GM21515 (cell line): ENCODE results near the gene COL23A1.
"Not testable (repeated sequence)": the region's sequence is repeated elsewhere in the genome, so short reads cannot be mapped to it uniquely, and the experiment has no call there.

Experiments used
- ATAC-seq: cut with Tn5 transposase; IDR thresholded peaks from one replicate; pipeline ENCODE4 v1.9.1; 2021; ENCODE audit not compliant: unreplicated experiment

Gene COL23A1

GRCh38 chr5:178589180-178590140 is 733 bp downstream of the COL23A1 start:
- no peak for ATAC-seq

GRCh38 chr5:178588769-178589168 is 1.4 kb downstream of the COL23A1 start:
- no peak for ATAC-seq

- ATAC-seq, result no peak
These were observed 2.2 kb downstream of the COL23A1 start for GRCh38 chr5:178587763-178588611.

DNA sequence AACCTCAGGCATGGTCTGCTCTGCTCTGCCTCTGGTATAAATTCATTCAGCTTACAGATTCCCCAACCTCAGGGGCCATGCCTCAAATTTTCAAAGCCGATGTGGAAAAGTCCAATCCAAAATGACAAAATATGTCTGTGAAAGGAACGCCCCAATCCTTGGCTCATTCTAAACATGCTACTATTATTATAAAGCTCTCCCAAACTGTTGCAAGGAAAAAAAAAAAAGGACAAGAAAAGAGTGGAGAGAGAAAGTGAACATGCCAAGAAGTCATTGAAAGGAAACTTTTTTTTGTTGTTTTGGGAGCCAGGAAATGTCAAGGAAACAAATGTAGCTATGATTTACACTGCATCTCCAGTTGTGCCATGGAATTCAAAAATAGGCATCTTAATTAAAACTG is 3.8 kb downstream of the COL23A1 start:
- ATAC-seq, result no peak

- ATAC-seq, result not testable (repeated sequence)
These were observed 4.8 kb downstream of the COL23A1 start for GRCh38 chr5:178585421-178585820.

- ATAC-seq, result no peak
These were observed 6.9 kb downstream of the COL23A1 start for GRCh38 chr5:178583279-178583678.

DNA sequence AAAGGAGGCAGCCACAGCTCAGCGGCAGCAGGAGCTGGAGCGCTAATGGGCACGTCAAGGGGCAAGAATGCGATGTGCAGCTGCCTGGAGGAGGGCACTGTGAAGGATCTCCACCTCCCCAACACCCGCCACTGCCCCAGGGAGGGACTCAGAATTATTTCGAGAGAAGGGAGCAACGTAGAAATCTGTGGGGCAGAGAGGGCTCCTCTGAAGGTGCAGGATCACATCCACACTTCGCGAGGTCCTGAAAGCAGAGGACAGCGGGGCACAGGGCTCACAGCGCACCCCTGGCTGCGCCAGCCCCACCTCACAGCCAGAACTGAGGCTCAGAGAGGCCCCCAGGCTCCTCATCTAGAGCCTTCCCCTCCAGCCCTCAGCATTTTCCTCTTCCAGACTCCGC is 7.9 kb downstream of the COL23A1 start:
- no peak for ATAC-seq

DNA sequence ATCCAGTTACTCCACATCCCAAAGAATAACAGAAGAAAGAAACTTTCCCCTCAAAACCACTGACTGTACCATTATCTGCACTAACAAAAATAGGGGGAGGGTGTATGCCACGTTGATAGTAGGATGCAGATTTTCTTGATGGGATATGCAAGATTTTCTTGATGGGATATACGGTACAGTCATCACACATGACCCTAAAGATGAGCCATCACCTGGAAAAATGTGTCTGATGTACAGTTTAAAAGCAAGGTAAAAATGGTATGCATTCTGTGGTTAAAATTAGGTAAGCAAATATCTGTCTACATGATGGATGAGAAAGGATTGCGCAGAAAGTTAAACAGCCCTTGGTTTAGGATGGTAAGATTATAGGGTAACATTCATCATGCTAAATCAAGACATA is 8.6 kb downstream of the COL23A1 start:
- ATAC-seq, result no peak

GRCh38 chr5:178580271-178580955 is 9.8 kb downstream of the COL23A1 start:
- no peak for ATAC-seq

GRCh38 chr5:178577944-178578343 is 12.2 kb downstream of the COL23A1 start:
- no peak for ATAC-seq

GRCh38 chr5:178577376-178577839 is 12.8 kb downstream of the COL23A1 start:
- no peak for ATAC-seq

DNA sequence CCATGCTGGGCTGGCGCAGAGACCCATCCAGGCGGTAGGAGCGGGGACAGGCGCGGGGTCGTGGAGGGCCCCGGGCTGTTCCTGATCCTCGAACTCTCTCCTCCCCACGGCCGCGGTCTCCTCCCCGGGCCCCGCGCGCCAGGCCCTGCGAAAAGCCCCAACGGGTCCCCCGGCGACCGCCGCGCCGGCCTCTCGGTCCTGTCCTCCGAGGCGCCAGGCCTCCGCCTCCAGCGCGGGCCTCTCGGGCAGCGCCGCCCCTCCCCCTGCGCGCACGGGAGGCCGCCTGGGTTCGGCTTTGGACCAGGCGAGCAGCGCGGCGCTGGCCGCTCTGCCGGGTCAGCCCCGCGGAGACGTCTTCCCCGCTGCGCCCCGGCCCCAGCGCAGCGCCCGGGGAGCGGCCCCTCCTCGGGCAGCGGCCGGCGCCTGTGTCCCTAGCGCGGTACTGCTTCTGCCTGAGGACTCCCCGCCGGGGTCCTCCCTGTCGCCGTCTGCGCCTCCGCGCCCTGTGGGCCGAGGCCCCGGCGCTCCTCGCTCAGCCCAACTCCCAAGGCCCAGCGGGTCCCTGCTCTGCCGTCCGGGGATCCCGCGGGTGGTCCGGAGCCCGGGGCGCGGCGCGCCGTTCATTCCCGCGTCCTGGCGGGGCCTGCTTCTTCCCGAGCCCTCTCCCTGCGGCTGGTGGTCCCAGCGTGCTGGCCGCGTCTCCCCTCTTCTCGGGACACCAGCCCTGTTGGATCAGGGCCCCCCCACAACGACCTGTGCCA is 13.4 kb downstream of the COL23A1 start:
- ATAC-seq, result no peak

DNA sequence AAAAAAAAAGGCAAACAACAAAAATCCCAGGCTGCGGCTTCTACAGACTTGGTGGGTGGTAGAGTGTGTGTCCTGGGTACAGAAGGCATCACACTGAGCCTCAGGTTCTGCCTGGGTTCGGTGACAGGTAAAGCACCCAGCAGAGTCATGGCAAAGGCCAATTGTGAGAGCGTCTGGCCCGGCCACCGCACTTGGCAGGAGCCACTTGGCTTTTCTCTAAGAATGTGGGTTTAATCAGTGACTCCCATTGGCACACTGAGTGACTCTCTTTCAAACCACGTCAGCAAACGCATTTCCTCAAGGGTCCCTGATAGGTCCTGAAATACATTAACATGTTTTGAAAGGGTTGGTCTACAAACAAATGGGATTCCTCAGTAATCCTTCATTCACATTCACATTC is 17.0 kb downstream of the COL23A1 start:
- ATAC-seq, result no peak

DNA sequence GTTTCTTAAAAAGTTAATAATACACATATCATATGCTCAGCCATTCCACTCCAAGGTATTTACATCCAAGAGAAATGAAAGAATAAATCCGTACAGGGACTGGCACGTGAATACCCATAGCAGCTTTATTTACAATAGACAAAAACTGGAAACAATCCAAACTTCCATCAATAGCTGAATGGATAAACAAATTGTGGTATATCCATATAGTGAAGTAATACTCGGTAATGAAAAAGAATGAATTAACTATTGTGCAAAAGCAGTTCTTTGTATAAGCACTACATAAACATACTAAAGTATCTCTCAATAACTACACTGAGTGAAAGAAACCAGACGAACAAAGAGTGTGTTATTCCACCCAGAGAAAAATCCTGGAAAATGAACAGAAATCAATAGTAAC is 17.6 kb downstream of the COL23A1 start:
- no peak for ATAC-seq

DNA sequence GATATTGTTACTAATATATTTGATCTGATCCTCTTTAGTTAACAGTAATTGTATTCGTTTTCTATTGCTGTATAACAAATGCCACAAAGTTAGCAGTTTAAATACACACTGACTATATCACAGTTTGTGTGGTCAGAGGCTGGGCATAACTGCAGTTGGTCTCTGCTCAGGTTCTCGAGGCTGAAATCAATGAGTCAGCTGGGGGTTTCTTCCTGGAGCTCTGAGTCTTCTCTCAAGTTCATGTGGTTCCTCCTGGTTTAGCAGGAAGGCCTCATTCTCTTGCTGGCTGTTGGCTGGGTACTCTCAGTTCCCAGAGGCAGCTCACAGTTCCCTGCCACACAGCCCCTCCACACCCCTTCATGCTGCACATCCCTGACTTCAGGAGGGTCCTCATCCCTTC is 20.7 kb downstream of the COL23A1 start:
- ATAC-seq, result no peak

GRCh38 chr5:178564811-178565550 is 25.2 kb downstream of the COL23A1 start:
- ATAC-seq, result no peak

GRCh38 chr5:178564397-178564796 is 25.8 kb downstream of the COL23A1 start:
- ATAC-seq, result no peak

DNA sequence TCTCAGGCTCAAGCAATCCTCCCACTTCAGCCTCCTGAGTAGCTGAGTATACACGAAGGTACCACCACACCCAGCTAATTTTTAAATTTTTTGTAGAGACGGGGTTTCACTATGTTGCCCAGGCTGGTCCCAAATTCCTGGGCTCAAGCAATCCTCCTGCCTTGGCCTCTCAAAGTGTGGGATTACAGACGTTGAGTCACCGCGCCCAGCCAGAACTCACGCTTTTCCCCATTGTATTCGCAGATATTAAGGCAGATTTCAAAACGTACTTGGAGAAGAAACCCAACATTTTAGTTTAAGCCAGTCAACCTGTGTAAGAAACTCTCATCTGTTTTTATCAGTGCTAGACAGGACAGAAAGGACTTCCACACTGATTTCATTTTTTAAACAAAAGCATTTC is 26.6 kb downstream of the COL23A1 start:
- no peak for ATAC-seq

DNA sequence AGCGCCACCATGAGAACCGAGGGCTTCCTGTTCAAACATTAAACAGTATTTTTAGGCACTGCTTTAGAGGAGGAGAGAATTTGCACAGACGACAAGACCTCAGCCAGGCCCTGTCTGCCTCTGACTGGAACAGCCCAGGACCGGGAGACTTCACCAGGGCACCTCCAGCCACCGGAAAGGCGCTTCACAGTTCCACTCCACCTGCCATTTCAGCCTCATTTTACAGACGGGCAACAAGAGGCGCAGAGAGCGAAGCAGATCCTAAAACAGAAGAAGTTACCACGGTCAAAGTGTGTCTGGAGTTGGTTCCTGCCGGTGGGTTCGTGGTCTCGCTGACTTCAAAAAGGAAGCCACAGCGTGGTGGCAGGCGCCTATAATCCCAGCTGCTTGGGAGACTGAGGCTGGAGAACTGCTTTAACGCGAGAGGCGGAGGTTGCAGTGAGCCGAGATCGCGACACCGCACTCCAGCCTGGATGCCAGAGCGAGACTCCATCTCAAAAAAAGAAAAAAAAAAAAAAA is 28.4 kb downstream of the COL23A1 start:
- ATAC-seq, result no peak

GRCh38 chr5:178560911-178561310 is 29.3 kb downstream of the COL23A1 start:
- no peak for ATAC-seq
